GM21367 (cell line): Measurements from ENCODE around the gene QSER1.
"Not testable (repeated sequence)": the region's sequence is repeated elsewhere in the genome, so short reads cannot be mapped to it uniquely, and the experiment has no call there.

Experiments
- ATAC-seq: cut with Tn5 transposase; IDR thresholded peaks from one replicate; pipeline ENCODE4 v1.9.1; 2021; ENCODE audit not compliant: unreplicated experiment

The QSER1 gene

DNA sequence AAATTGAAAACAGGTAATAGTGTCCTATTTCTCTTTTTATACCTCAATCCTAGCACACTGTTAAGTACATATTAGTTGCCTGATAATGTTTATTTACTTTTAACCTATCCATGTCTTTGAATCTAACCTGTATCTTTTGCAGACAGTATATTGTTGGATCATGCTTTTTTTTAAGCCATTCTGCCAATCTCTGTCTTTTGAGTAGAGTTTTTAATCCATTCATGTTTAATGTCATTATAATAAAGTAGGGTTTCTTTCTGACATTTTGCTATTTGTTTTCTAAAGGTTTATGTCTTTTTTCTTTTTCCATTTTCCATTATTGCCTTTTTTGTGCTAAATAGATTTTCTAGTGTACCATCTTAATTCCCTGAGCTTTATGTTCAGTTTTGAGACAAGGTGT is 99.3 kb downstream of the QSER1 start:
- ATAC-seq, result no peak

DNA sequence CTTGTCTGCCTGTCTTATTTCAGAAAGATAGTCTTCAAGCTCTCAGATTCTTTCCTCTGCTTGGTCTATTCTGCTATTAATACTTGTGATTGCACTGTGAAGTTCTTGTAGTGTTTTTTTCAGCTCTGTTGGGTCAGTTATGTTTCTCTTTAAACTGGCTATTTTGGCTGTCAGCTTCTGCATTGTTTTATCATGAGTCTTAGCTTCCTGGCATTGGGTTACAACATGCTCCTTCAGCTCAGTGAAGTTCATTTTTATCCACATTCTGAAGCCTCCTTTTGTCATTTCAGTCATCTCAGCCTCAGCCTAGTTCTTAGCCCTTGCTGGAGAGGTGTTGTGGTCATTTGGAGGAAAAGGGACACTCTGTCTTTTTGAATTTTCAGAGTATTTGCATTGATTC is 107.6 kb downstream of the QSER1 start:
- no peak for ATAC-seq

DNA sequence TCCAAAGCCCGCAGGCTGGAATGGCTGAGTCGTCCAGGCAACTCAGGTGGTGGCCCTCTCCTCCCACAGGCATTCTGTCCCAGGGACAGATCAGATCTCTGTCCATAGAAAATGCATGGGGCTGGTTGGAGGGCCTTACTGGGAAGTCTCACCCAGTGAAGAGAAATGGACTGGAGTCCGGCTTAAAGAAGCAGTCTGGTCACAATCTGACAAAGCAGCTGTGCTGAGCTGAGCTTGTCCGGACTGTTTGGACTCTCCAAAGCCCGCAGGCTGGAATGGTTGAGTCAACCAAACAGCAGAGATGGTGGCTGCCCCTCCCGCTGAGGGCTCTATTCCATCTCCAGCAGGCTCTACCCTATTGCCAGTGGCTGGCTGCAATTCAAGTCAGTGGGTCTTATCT is 108.7 kb downstream of the QSER1 start:
- no peak for ATAC-seq

DNA sequence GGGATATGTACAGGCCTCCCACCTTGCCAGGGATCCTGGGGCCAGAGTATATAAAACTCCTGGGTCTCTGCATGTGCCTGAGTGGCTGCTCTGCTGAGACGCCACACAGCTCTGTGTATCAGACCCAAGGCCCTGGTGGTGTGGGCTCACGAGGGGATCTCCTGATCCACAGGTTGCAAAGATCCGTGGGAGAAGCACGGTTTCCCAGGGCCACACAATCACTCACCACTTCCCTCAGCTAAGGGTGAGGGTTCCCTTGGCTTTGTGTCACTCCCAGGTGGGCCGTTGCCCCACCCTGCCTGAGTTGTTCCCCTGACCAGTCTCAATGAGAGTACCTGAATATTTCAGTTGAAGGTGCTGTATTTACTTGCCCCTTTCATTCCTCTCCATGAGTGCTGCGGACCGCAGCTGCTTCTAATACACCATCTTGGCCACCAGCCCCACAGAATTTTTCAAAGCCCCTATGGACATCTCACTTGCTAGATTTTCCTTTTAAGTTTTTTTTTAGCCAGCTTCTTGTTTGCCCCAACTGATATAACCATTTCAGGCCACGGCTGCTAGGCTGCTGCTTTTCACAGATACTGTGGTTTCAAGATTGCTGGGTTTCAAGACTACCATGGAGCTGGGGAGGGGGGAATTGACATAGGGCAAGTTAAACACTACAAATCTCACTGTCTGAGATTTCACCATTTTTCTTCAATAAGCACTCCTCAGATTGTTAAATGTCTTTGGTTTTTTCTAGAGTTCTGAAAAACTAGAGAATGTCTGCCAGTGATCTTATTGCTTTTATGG is 109.3 kb downstream of the QSER1 start:
- ATAC-seq, result no peak

DNA sequence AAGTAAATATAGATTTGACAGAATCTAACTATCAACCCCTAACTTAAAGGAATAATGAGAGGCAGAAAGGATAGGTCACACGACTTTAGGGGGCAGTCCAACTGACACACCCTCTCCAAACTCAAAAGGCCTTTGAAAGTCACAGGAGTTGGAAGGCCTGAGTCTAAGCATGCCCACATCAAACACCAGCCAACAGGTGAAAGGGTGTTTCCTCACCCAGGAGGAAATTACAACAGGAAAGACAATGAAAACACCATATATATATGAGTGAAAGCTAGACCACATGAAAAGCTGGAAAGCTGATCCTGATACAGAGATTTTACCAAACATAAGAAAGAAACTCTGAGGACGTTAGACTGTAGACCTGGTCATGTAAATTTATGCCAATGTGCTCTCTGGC is 112.6 kb downstream of the QSER1 start:
- ATAC-seq, result no peak

DNA sequence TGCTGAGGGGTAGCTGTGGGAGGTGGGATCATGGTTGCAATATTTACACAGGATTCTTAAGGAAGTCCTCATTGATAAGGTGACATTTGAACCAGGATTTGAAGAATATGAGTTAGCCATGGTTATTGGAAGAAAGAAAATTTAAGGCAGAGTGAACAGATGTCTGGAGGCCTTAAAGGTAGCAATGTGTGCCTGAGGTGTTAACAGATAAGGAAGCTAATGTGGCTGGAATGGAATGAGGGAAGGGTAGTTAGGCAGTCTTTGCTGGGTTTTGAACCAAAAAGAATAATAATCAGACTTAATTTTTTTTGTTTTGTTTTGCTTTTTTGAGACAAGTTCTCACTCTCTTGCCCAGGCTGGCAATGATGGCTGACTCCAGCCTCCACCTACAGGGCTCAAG is 113.4 kb downstream of the QSER1 start:
- ATAC-seq, result no peak

DNA sequence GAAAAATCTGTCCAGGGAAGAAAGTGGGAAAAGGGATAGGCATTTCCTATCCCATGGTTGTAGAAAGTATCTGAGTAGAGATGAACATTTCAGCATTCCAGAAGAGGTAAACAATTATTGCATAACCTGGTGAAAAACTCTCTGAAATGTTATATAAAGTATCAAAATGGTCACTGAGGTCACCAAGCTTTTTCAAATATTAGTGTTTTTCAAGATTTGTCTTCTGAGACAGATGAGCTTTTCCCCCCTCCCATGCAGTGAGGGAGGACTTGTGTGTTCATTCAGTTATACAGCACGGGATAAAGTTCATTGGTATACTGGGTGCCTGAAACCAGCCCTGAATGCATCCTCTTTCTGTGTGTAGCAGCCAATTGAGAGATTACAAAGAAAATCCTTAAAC is 121.1 kb downstream of the QSER1 start:
- no peak for ATAC-seq

DNA sequence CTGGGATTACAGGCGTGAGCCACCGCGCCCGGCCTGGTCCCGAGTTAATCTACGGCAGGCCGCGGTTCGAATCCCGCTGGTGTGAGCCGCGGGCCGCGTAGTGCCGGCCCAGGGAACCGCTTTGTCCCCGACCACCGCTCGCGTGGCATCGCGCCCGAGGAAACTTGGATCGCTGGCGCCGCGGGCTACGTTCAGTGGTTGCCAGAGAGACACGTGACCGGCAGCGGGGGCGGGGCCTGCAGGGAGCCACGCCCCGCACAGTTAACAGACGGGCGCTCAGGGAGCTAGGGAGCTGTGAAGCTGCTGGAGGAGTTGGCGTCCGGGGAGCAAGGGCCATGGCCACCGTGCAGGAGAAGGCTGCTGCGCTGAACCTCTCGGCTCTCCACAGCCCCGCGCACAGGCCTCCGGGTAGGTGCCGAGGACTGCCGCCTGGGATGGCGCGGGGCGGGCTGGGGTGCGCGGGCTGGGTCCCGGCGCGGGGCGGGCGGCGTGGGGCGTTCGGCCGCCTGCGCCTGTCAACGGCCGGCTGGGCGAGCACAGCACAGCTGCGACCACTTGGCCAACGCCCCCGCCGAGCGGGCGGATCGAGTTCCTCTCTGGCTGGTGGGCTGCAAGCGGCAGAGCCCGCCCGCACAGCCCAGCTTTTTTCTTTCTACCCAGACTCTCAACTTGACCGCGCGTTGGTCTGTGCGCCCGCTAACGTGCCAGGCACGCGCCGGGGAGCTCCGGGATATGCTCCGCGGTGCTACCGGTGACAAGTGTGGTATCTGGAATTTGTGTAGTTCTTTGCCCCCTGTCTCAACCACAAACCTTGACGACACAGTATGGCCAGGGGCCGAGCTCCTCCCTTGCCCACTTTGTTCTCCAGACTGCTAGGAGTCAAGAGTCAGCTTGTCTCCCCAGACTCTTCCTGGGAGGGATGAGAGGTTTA is 123.3 kb downstream of the QSER1 start, which contains the start of gene DEPDC7:
Gene DEPDC7, plus strand, starts transcription at position 258 of the 931 bp plus-strand sequence. Its CDS starts 78 bp downstream, at position 336.
- ATAC-seq, result peak; percentile 48

DNA sequence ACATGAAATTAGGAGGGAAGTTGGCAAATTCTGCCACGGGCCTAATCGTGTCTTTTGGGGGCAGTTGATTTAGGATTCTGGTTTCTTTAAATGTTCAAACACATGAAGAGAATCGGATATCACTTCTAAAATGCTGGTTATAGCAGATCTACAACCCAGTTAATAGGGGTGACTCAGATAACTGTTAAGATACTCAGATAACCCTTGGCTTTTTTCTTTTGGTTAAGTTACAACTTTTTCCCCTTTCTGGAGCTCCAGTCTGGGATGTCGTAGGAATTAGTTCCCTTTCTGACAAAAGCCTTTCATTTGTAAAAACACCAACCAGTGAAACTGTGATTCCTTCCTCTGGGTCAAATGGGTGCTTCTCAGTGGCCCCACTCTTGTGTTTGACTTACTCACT is 124.0 kb downstream of the QSER1 start:
- no peak for ATAC-seq

DNA sequence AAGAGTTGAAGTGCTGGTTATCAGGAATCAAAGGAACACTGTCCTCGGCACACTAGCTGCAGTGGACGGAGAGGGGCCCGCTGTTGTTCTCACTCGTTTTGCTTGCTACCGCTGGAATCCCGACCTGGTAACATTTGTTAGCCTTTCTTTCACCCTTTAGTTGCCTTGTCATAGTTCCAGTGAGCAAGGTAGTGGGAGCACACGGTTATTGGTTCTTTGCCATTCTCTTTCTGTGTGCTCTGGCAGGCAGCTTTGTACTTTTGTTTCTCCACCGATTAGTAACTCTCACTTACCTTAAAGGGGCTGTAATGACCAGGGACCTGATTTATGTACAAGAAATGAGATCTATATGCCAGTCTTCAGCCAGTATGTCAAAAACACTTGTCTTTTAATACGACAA is 124.9 kb downstream of the QSER1 start:
- ATAC-seq, result no peak

DNA sequence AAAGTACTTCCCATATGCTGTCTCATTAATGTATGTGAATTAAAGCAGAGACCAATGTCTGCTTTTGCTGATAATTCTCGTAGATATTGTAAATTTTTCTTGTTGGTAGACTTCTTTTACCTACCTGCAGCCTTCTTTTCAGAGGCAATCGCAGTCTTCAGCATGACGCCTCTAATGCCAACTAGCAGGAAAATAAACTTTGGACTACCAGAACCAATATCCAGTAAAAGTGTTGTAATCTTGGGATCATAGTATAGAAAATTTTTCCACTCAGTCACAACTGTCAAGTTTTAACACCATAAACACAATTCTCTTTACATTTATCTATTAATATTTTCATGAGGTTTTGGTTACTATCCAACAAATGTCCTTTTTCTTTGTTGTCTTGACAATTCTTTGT is 125.4 kb downstream of the QSER1 start:
- no peak for ATAC-seq

DNA sequence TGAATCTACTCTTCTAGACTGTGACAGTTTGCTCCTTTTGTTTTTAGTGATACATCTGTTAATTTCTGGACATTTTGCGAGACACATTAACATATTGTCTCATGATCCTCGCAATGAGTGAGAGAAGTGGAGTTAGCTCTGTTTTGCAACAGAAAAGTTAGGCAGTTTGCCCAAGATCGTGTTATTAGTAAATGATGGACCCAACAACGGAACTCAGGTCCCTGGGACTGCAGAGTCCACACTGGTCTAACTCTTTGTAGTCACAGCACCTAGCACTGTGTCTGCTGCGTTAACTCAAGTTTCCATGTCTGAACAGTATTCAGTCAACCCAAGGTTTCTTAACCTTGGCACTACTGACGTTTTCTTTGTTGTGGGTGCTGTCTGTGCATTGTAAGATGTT is 126.2 kb downstream of the QSER1 start:
- ATAC-seq, result no peak

DNA sequence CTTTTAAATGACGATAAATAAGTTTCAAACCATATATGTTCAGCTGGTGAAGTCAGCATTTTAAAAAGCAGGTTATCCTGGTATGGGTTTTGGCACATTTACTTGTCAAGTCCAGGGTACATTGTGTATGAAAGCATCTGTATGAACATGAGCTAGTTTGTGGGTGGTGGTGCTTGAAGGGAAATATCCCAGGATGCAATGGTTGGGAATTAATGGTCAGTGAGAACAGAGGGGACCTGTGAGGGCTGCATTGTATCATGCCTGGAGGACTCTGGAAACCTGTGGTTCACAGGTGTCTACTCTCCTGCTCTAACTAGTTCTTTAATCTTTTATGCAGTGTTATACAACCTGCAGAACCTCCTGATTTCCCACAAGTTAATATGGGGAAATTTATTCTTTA is 128.9 kb downstream of the QSER1 start:
- no peak for ATAC-seq

DNA sequence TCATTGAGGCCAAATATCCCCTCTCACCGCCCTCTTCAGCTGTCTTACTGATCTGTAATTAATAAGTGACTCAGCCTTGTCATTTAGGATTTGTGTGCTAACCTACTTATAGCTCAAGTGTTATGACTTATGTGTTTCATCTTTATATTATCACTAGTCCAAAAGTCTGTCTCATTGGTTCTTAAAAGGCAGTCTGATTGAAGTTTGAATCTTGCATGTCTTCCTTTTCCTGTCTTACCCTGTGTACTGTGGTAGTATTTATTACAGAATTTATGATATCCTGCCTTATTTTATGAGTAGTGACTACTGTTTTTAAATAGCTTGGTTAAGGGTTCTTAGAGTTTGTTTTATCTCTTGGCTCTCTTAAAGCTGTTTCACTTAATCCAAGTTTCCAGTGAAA is 129.3 kb downstream of the QSER1 start:
- no peak for ATAC-seq

DNA sequence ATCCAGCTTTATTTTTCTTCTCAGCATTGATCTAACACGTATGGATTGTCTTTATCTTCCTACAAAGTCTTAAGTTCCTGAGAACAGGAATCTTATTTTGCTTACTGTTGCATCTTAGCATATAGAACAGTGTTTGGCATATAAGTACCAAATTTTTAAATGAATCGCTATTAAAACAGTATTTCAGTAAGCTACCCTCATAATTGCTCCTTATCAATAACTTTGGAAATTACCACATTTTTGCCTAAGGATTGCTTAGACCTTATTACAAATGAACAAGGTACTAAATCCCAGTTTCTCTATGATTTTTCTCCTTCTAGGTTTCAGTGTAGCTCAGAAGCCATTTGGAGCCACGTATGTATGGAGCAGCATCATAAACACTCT is 132.7 kb downstream of the QSER1 start:
- no peak for ATAC-seq

DNA sequence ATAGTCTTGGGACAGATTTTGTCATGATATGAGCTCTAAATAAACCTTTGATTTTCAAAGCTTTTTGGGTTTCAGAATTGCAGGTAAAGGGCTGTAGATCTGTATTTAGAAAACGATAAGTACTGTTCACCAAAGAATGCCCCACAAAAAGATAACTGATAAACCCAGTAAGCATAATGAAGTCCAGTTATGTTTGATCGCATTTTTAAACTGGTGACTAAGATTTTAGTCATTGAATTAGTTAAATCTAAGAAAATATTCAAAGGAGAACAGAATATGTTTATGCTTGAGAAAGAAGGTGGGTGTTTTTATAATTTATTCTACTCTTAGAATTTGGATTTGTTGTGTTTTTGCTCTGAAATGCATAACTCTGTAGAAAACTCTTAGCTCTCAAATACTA is 134.6 kb downstream of the QSER1 start:
- no peak for ATAC-seq

DNA sequence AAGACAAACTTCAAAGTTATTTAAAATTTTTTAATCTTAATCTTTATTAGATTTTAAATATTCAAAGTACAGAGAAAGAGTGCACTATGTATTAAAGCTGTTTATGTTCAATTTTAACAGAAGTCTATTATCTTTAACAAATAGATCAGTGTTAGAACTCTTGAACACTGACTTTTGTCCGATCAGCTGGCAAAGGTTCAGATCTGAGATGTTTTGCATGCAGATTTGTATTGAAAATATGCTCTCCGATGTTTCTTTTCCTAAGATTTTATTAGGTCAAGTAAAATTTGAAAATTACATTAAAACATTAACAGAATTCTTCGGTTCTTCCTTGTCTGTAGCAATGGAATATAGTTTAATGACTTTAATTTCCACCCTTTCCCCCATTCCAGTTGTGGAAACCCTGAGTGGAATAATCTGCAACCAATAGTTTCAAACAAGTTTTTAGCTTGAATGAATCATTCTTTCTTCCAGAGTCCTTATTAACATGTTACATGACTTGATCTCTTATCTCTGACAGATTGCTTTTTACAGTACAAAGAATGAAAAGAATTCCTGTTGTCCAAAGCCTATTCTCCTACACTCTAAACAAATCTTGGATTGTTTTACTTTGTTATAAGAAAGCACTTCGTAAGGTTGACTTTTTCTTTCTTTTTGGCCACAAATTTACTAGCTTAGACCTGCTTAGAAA is 135.4 kb downstream of the QSER1 start:
- no peak for ATAC-seq

DNA sequence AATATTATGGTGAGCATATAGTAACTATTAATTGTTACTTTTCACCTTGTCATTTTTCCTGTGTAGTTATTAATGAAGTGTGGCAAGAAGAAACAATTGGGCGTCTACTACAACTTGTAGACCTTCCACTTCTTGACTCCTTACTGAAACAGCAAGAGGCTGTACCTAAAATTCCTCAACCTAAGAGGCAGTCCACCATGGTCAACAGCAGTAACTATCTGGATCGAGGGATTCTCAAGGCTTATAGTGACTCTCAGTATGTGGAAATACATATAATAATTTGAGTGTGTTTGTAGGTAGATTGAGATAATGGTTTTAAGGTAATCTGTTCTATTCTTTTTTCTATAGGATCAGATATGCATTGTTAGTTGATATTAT is 135.9 kb downstream of the QSER1 start:
- no peak for ATAC-seq

DNA sequence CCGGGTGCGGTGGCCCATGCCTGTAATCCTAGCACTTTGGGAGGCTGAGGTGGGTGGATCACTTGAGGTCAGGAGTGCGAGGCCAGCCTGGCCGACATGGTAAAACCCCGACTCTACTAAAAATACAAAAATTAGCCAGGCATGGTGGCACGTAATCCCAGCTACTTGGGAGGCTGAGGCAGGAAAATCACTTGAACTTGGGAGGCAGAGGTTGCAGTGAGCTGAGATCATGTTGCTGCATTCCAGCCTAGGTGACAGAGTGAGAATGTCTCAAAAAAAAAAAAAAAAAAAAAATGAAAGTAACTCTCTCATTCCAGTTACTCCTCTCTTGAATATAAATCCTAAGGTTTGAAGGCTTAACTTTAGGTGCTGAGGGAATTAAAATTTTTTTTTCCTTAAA is 136.6 kb downstream of the QSER1 start:
- not testable (repeated sequence) for ATAC-seq
